GM21528 (cell line): ENCODE measurements around the gene ZDHHC9.

Experiments used
- ATAC-seq: cut with Tn5 transposase; IDR thresholded peaks from one replicate; pipeline ENCODE4 v1.9.1; 2021; ENCODE audit warnings: mild to moderate bottlenecking, moderate library complexity; ENCODE audit not compliant: unreplicated experiment, low FRiP score

ZDHHC9 gene

GRCh38 chrX:129769467-129770154 is 74.1 kb downstream of the ZDHHC9 start:
- ATAC-seq, result peak; percentile 50

DNA sequence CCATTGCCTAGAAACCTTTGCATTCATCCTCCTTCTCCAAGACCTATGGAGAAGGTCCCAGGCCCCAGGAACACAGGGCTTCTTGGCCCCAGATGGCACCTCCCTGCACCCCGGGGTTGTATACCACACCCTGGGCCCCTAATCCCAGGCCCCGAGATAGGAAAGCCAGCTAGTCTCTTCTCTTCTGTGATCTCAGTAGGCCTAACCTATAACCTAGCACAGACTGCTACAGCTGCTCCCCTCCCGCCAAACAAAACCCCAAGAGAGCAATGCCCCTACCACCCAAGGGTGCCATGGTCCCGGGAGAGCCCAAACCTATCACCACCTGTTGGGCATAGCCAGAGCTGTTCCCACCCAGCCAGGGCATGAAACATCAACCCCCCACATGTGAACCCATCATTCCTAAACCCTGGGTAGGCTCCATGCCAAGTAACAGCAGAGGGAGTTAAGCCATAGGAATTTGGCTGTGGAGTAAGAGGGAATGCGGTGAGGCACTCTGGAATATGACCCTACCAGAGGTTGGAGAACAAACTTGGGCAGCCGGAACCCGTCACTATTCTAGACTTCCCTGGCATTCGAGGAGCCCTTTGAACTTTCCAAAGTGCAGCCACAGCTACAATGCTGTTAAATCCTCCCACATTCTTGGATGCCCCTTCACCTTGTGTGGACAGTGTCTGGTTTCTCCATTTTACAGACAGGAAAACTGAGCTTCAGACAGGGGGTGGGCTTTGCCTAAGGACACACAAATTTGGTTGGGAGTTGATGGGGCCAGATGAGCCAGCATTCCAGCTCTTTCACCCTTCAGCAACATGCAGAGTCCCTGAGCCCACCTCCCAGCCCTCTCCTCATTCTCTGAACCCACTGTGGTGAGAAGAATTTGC is 74.9 kb downstream of the ZDHHC9 start:
- ATAC-seq, result no peak

- ATAC-seq, result no peak
Measured at GRCh38 chrX:129768186-129768585, 75.5 kb downstream of the ZDHHC9 start.

DNA sequence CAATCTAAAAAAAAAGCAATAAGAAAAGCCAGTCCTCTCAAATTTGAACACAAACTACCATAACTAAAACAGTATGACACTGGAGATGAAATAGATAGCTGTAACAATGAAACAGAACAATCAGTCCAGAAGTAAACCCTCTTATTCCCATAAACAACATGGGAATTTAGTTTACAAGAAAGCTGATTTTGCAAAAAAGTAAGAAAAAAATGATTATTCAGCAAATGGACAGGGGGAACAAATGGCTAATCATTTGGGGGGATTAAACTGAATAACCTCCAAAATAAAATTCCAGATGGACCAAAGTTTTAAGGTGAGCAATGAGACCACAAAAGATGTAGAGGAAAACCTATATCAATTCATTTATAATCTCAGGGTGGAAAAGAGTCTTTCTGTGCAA is 80.0 kb downstream of the ZDHHC9 start:
- no peak for ATAC-seq

GRCh38 chrX:129762448-129762847 is 81.2 kb downstream of the ZDHHC9 start:
- no peak for ATAC-seq

- no peak for ATAC-seq
Measured at GRCh38 chrX:129761596-129761995, 82.1 kb downstream of the ZDHHC9 start.

DNA sequence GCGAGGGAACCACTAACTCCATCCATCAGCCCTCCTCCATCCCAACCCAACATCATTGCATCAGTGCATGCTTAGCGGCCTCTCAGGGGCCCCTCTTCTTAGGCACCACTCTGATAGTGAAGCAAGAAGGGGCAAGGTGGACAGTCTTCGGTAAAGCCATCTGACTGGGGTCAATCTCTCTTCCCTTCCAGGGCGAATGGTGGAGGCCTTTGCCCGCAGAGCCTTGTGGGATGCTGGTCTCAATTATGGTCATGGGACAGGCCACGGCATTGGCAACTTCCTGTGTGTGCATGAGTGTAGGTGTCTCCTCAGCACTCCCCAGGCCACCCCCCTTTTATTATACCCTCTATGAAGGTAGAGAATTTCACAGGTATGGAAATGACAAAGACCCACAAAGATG is 82.7 kb downstream of the ZDHHC9 start:
- ATAC-seq, result no peak

DNA sequence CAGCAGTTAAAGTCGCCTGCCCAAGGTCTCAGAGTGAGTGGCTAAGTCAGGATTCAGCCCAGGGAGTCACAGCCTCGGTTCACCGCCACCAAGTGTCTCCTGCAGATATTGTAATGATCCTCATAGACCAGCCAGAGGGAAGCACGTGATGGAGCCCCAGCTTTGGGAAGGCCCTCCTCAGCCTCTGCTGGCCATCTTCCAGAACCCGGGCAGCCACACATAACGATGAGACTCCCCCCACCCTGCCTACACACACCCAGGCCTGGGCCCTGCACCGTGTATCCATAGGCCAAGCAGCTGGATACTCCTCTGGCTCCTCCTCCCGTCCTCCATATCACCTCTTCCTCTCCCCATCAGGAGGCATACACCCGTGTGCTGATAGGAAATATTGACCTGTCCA is 83.5 kb downstream of the ZDHHC9 start:
- ATAC-seq, result no peak

- ATAC-seq, result no peak
Measured at GRCh38 chrX:129759576-129760061, 84.1 kb downstream of the ZDHHC9 start.

DNA sequence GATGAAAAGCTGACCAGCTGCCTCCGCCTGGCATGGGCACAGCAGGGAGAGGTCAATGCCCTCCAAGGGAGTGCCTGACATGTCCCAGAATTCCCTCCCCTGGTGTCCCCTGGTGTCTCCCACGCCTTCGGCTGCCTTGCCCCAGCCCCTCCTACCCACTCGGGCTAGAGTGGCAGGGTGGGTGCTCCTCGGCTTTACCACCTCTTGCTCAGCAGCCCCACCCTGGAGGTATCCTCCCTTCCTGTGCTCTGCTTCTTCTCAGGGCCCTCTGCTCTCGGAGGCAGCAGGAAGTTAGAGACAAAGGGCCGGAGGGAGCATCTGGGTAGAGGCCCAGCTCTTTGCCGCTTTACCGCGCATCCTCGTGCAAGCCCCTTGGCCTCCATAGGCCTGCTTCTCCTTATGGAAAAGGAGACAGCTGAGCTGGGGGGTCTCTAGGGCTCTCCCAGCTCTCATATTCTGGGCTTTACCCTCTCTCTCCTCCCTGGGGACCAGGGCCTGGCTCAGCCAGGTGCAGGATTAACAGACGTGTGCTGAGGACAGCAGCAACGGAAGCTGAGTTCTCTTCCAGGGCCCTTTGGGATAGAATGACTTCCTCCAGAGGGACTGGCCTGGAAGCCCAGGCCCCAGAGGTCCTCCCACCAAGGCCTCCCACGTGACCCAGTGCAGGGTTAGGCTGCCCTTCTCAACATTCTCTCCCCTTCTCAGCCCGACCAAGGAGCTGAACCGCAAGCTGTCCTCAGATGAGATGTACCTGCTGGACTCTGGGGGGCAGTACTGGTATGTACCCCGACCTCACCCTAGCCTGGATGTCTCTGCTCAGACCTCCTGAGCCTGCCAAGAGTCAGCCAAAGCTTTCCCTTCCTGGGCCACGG is 87.7 kb downstream of the ZDHHC9 start:
- no peak for ATAC-seq

- no peak for ATAC-seq
Measured at GRCh38 chrX:129754056-129755024, 89.3 kb downstream of the ZDHHC9 start.
